Mucosa of descending colon (tissue), 3 donors: ENCODE data around the gene LAMTOR1. TPM values are rescaled to one million over a fixed set of nuclear protein-coding genes. Genes with fewer than 3 reads are reported as not detected.
A peak's percentile ranks its signal among the peaks of the same experiment; 100 is the strongest.
"Not testable (repeated sequence)": the region's sequence is repeated elsewhere in the genome, so short reads cannot be mapped to it uniquely, and the experiment has no call there.

ENCODE experiments used
- ATAC-seq: fragments of 200-7000 bp; cut with Tn5 transposase; one replicate; pipeline ENCODE4 v1.9.1; 2020; ENCODE audit warnings: mild to moderate bottlenecking, moderate library complexity
- DNase-seq, 3 donors: peaks; one replicate each; pipeline ENCODE4 v3.0.0-alpha.2; 2020
- H3K36me3 ChIP-seq: fragments of 200-600 bp; one replicate; pipeline ENCODE4 v1.8.0; 2021; ENCODE audit warnings: low read depth, mild to moderate bottlenecking
- H3K4me1 ChIP-seq: fragments of 200-600 bp; one replicate; pipeline ENCODE4 v1.8.0; 2021; ENCODE audit warnings: low read depth, mild to moderate bottlenecking
- H3K4me3 ChIP-seq: fragments of 200-600 bp; one replicate; pipeline ENCODE4 v1.8.0; 2021; ENCODE audit warnings: mild to moderate bottlenecking
- H3K9me3 ChIP-seq: fragments of 200-600 bp; one replicate; pipeline ENCODE4 v1.8.0; 2021; ENCODE audit warnings: mild to moderate bottlenecking
- intact Hi-C, 2 donors: fragments of 100-400 bp; cut with DNase I in 1 of 2; cut with micrococcal nuclease in 1 of 2; formaldehyde crosslinking; loops; one replicate each; pipeline versions ENCODE4 v1.11.0 to v1.11.1; 2022; cut with DNase I, micrococcal nuclease
- long read RNA-seq, 2 donors: library from polyadenylated mRNA; unstranded; transcript quantifications; one replicate each; pipeline ENCODE4 v2.0.0, GENCODE V29; 2019 to 2021
- total RNA-seq, 3 donors: library from RNA; stranded (reverse); fragmentation: NEBNext Ultra II Directional in 2 of 3; extraction: Animal tissue kit (Norgen Biotek cat#: 25700) in 2 of 3; gene quantifications; one replicate each; pipeline versions ENCODE4 v1.2.1 to v1.2.4, GENCODE V29; 2021 to 2023
- TF ChIP-seq, protein P1 (sequence below): fragments of 200-600 bp; IDR thresholded peaks from one replicate; pipeline ENCODE4 v1.8.0; 2022; ENCODE audit warnings: antibody characterized with exemption, mild to moderate bottlenecking
- donor health status: DM: no; HTN: no; CAD: no; lungs with moderate emphysema.
- donor health status: DM: no; HTN: no; CAD: no.
- donor health status: DM: no; HTN: yes; CAD: no.

Gene LAMTOR1
- 100 to 1,000 TPM in 2 of 3 donors, 10 to 100 TPM in 1; 82.0 to 114 (median 107) TPM for total RNA-seq
- long read RNA-seq, donor 1, transcript LAMTOR1-201 (5 exons, 1,179 nt), result major isoform, 73 of 84 reads
- long read RNA-seq, donor 1, partial matches to known transcripts, result 8 of 84 reads
- long read RNA-seq, donor 1, other reads (novel, unspliced or antisense), result 3 of 84 reads
- long read RNA-seq, donor 2, transcript LAMTOR1-201 (5 exons, 1,179 nt), result major isoform, 125 of 132 reads
- long read RNA-seq, donor 2, partial matches to known transcripts, result 6 of 132 reads
- long read RNA-seq, donor 2, other reads (novel, unspliced or antisense), result 1 of 132 reads

DNA sequence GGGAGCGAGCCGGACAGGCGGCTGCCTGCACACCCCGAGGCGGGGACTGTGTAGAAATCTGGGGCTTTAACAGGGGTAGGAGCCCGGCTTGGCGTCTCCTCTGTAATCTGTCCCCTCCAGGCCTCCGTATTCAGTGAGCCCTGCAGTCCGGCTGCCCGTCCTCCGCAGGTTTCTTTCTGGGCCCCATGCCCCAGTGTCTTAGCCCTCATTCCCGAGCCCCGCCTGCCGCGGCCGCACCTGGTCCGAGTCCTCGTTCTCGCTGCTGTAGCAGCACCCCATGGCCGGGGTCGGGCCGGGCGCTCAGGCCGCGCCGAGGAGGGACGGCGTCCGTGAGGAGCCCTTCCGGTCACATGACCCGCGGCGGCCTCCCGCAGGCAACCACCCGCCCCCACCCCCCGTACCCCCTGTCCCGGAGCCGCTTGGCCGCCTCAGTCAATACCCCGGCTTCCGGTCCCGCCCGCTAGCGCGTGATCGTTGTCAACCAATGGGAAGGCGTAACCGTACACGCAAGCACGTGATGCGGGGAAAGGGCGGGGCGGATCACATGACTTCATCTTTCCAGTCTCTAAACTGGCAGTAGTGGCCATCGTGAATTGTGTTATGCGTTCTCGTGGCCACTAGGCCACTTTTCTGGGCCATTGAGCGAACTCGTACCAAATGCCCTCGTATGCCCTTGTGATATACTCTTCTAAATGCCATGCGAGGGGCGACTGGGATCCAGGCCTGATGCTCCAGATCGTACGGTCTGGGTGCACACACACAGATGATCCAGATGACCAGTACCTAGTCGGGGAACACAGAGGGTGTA is at the start of gene LAMTOR1:
Gene LAMTOR1 (minus strand): TSS at position 352 of the 808 bp plus-strand sequence. CDS start 73 bp downstream, at position 279.
- DNase-seq, result peak; percentile 99 to 100 (median 100)
- Histone ChIP-seq H3K4me1 (peaks cover 15% of the 10 kb centered on the region), H3K4me3 (peak within 1 kb of the TSS; percentile 88), H3K9me3 (no peaks in the 10 kb centered on the region), H3K36me3 (no peaks in the 10 kb centered on the region)
- intact Hi-C loops, result no loop called here
- TF ChIP-seq, protein P1, sequence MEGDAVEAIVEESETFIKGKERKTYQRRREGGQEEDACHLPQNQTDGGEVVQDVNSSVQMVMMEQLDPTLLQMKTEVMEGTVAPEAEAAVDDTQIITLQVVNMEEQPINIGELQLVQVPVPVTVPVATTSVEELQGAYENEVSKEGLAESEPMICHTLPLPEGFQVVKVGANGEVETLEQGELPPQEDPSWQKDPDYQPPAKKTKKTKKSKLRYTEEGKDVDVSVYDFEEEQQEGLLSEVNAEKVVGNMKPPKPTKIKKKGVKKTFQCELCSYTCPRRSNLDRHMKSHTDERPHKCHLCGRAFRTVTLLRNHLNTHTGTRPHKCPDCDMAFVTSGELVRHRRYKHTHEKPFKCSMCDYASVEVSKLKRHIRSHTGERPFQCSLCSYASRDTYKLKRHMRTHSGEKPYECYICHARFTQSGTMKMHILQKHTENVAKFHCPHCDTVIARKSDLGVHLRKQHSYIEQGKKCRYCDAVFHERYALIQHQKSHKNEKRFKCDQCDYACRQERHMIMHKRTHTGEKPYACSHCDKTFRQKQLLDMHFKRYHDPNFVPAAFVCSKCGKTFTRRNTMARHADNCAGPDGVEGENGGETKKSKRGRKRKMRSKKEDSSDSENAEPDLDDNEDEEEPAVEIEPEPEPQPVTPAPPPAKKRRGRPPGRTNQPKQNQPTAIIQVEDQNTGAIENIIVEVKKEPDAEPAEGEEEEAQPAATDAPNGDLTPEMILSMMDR, result no peak
- ATAC-seq, result peak; percentile 99

DNA sequence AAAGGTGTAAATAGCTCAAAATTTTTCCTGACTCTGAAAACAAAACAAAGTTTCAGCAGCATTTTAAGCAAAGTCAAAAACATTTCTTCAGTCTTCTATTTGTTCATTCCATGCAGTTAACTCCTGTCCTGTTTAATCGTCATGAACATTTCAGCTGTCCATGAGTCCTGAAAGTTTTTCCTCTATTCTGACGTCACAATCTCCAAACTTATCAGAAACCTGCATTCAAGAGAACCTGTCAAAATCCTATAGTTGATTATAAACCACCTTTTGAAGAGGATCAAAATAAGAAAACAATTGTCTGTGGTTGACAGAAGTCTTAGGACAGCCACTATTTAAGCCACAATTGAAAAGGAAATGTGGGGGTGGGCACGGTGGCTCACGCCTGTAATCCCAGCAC is 47.8 kb upstream of the LAMTOR1 start:
- no peak overlapping the region for H3K4me3 ChIP-seq
- no peaks in the 10 kb centered on the region for H3K9me3 ChIP-seq
- TF ChIP-seq, protein P1, result no peak
- H3K4me1 ChIP-seq, result no peaks in the 10 kb centered on the region
- no peak for ATAC-seq
- DNase-seq, result no peak
- intact Hi-C loops, result no loop called here
- H3K36me3 ChIP-seq, result no peaks in the 10 kb centered on the region

DNA sequence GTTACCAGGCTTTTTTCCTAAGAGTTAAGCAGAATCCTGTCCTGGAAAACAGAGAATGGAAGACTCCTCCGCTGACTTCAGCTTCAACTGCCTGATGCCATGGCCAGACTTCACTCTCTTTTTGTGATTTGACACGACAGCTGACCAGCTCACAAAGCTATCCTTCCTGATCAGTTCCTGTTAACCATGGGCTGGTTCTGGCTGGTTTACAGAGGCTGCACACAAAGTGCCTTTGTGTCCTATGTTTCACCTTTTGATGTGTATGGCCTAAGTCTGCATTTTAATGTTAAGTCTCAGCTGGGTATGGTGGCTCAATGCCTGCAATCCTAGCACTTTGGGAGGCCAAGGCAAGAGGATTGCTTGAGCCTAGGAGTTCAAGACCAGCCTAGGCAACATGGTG is 43.5 kb upstream of the LAMTOR1 start:
- TF ChIP-seq, protein P1, result no peak
- DNase-seq (no peak), ATAC-seq (no peak)
- no peaks in the 10 kb centered on the region for H3K9me3 ChIP-seq
- intact Hi-C loops, result no loop called here
- no peaks in the 10 kb centered on the region for H3K36me3 ChIP-seq
- H3K4me1 ChIP-seq, result peaks cover 5% of the 10 kb centered on the region
- H3K4me3 ChIP-seq, result no peak overlapping the region

DNA sequence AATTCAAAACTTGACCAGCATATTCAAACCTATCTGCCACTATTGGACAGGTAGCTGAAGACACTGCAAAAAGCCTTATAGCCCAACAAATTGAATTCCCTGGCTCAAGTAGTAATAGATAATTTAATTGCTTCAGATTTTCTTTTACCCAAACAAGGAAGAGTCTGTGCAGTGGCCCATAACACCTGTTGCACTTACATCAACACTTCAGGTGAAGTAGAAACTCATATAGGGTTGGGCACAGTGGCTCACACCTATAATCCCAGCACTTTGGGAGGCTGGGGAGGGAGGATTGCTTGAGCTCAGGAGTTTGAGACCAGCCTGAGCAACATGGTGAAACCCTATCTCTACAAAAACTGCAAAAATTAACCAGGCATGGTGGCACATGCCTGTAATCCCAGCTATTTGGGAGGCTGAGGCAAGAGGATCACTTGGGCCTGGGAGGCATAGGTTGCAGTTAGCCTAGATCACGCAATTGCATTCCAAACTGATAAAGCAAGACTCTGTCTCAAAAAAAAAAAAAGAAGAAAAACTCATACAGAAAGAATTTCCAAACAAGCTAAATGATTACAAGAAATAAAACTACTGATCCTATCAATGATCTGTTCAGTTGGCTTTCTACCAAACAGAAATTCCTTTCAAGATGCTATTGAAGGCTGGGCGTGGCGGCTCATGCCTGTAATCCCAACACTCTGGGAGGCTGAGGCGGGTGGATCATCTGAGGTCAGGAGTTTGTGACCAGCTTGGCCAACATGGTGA is 41.9 kb upstream of the LAMTOR1 start:
- TF ChIP-seq, protein P1, result no peak
- H3K4me1 ChIP-seq, result peaks cover 5% of the 10 kb centered on the region
- ATAC-seq (peak; percentile 21), DNase-seq (peak in 1 of 3 donors; percentile 27)
- H3K36me3 ChIP-seq, result no peaks in the 10 kb centered on the region
- H3K4me3 ChIP-seq, result no peak overlapping the region
- H3K9me3 ChIP-seq, result no peaks in the 10 kb centered on the region
- intact Hi-C loops, result no loop called here

DNA sequence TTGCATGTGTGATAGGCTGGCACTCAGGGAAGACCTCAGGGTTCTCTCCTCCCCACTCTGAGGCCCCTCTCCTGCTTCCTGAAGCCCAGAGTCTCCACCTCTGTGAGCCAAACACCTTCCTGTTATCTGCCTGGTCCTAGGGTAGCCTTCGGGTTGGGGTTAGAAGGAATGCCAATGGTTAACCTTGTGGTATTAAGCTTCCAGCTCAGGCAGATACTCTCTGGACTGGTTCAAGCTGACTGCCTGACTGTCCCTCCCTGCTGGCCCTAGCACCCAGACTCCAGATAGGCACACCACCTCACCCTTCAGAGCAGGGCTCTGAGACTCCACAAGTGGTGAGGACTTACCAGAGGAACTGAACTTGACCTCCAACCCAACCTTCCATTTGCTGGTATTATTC is 39.4 kb upstream of the LAMTOR1 start:
- ATAC-seq, intact Hi-C loops, H3K4me3 ChIP-seq, H3K9me3 ChIP-seq, H3K36me3 ChIP-seq, DNase-seq, H3K4me1 ChIP-seq: not testable (repeated sequence)

- intact Hi-C loops, H3K4me3 ChIP-seq, H3K4me1 ChIP-seq, H3K36me3 ChIP-seq, H3K9me3 ChIP-seq, ATAC-seq, DNase-seq: not testable (repeated sequence)
These were observed 39.0 kb upstream of the LAMTOR1 start for GRCh38 chr11:72142086-72142485.
